GM21786 (cell line): Measurements from ENCODE around the gene NPDC1.
"Not testable (repeated sequence)": the region's sequence is repeated elsewhere in the genome, so short reads cannot be mapped to it uniquely, and the experiment has no call there.

ENCODE experiments used
- ATAC-seq: cut with Tn5 transposase; IDR thresholded peaks from one replicate; pipeline ENCODE4 v1.9.1; 2021; ENCODE audit not compliant: unreplicated experiment

The NPDC1 gene

GRCh38 chr9:137041124-137041523, 4.9 kb downstream of the NPDC1 start:
- no peak for ATAC-seq

- no peak for ATAC-seq
These were observed 5.4 kb downstream of the NPDC1 start for GRCh38 chr9:137040568-137040967.

- no peak for ATAC-seq
These were observed 6.2 kb downstream of the NPDC1 start for GRCh38 chr9:137039611-137040366.

GRCh38 chr9:137038916-137039315, 7.1 kb downstream of the NPDC1 start:
- no peak for ATAC-seq

GRCh38 chr9:137037483-137037882, 8.5 kb downstream of the NPDC1 start:
- ATAC-seq, result no peak

- ATAC-seq, result no peak
These were observed 8.9 kb downstream of the NPDC1 start for GRCh38 chr9:137037035-137037434.

- no peak for ATAC-seq
These were observed 10.0 kb downstream of the NPDC1 start for GRCh38 chr9:137035937-137036336.

- ATAC-seq, result no peak
These were observed 10.5 kb downstream of the NPDC1 start for GRCh38 chr9:137035507-137035834.

GRCh38 chr9:137034709-137035506, 11.1 kb downstream of the NPDC1 start:
- no peak for ATAC-seq

- ATAC-seq, result no peak
These were observed 11.8 kb downstream of the NPDC1 start for GRCh38 chr9:137034039-137034708.

- ATAC-seq, result not testable (repeated sequence)
These were observed 12.5 kb downstream of the NPDC1 start for GRCh38 chr9:137033481-137033880.

GRCh38 chr9:137032858-137033257, 13.1 kb downstream of the NPDC1 start:
- ATAC-seq, result no peak

- ATAC-seq, result no peak
These were observed 13.9 kb downstream of the NPDC1 start, which contains the start of gene FUT7 for GRCh38 chr9:137031904-137032640. Gene FUT7 (minus strand): TSS chr9:137032088. CDS start chr9:137031991, 97 bp downstream.

- no peak for ATAC-seq
These were observed 15.1 kb downstream of the NPDC1 start for GRCh38 chr9:137030538-137031527.

GRCh38 chr9:137030006-137030405, 16.0 kb downstream of the NPDC1 start:
- ATAC-seq, result no peak

GRCh38 chr9:137029058-137029936, 16.7 kb downstream of the NPDC1 start:
- ATAC-seq, result peak; percentile 45

- ATAC-seq, result no peak
These were observed 17.5 kb downstream of the NPDC1 start for GRCh38 chr9:137028263-137029057.
